GM10266 (cell line): ENCODE measurements around the gene ANO4.
"Not testable (repeated sequence)": the region's sequence is repeated elsewhere in the genome, so short reads cannot be mapped to it uniquely, and the experiment has no call there.

Experiments
- DNase-seq: peaks from one replicate; pipeline ENCODE4 v3.0.0; 2012; ENCODE audit errors: extremely low spot score
- CTCF ChIP-seq: IDR thresholded peaks from 2 replicates; pipeline ENCODE4 v1.5.1; 2012; ENCODE audit warnings: mild to moderate bottlenecking, low read depth; ENCODE audit not compliant: control insufficient read depth, insufficient read depth; ENCODE audit errors: missing control alignments

Gene ANO4

GRCh38 chr12:101089271-101089670, 294.7 kb downstream of the ANO4 start:
- DNase-seq: no peak
- no peak for TF ChIP-seq CTCF

GRCh38 chr12:101090222-101090621, 295.6 kb downstream of the ANO4 start:
- not testable (repeated sequence) for DNase-seq

- no peak for DNase-seq
- no peak for TF ChIP-seq CTCF
These were observed 303.4 kb downstream of the ANO4 start for GRCh38 chr12:101097829-101098580.

- no peak for TF ChIP-seq CTCF
- no peak for DNase-seq
These were observed 312.6 kb downstream of the ANO4 start for GRCh38 chr12:101107032-101107763.

- no peak for DNase-seq
- no peak for TF ChIP-seq CTCF
These were observed 313.6 kb downstream of the ANO4 start for GRCh38 chr12:101108130-101108529.

- TF ChIP-seq CTCF: no peak
- DNase-seq: no peak
These were observed 316.3 kb downstream of the ANO4 start for GRCh38 chr12:101110866-101111265.

- DNase-seq: no peak
- no peak for TF ChIP-seq CTCF
These were observed 316.9 kb downstream of the ANO4 start for GRCh38 chr12:101111441-101111840.
